Keratinocyte (primary cell): Measurements from ENCODE around the gene MYO1E. TPM values are rescaled to one million over a fixed set of nuclear protein-coding genes. Genes with fewer than 3 reads are reported as not detected.
"Not testable (repeated sequence)": the region's sequence is repeated elsewhere in the genome, so short reads cannot be mapped to it uniquely, and the experiment has no call there.

ENCODE experiments used
- DNase-seq: peaks from one replicate; pipeline ENCODE4 v3.0.0-alpha.2; 2011; ENCODE audit warnings: low read depth, missing footprints, low spot score
- FAIRE-seq: peaks from 2 replicates; lab custom pipeline; 2011; peaks lifted over from hg19 to GRCh38; lab: Jason Lieb, UNC
- H2AFZ ChIP-seq: 2 replicates; pipeline ENCODE4 v1.6.0; 2012; ENCODE audit warnings: low read length, control low read depth, inconsistent platforms; ENCODE audit not compliant: control insufficient read depth
- H3K27ac ChIP-seq: 2 replicates; pipeline ENCODE4 v1.5.1; 2011; ENCODE audit warnings: low read length; ENCODE audit not compliant: control insufficient read depth, insufficient read depth
- H3K27me3 ChIP-seq: 3 replicates; pipeline ENCODE4 v1.6.0; 2011; ENCODE audit warnings: low read length; ENCODE audit not compliant: control insufficient read depth, insufficient read depth; ENCODE audit errors: extremely low read depth
- H3K36me3 ChIP-seq, 2 experiments: 2 replicates in 1 of 2; 3 replicates in 1 of 2; pipeline ENCODE4 v1.5.1; 2011; ENCODE audit warnings: low read length in 2 of 2, mild to moderate bottlenecking in 1 of 2; ENCODE audit not compliant: control insufficient read depth in 2 of 2, insufficient read depth in 2 of 2; ENCODE audit errors: extremely low read depth in 1 of 2
- H3K4me1 ChIP-seq: 3 replicates; pipeline ENCODE4 v1.5.1; 2011; ENCODE audit warnings: low read length; ENCODE audit not compliant: control insufficient read depth, insufficient read depth; ENCODE audit errors: extremely low read depth
- H3K4me2 ChIP-seq: 3 replicates; pipeline ENCODE4 v1.6.0; 2011; ENCODE audit warnings: low read depth, low read length; ENCODE audit not compliant: control insufficient read depth, insufficient read depth; ENCODE audit errors: extremely low read depth
- H3K4me3 ChIP-seq, 3 experiments: fragments of 200-600 bp in 1 of 3; sonication (generic) in 1 of 3; 2 replicates in 2 of 3; 3 replicates in 1 of 3; pipeline ENCODE4 v1.5.1; 2011 to 2016; ENCODE audit warnings: low read length in 3 of 3, mild to moderate bottlenecking in 3 of 3, control low read depth in 2 of 3, inconsistent platforms in 1 of 3, low read depth in 1 of 3, mixed read lengths in 1 of 3, mixed run types in 1 of 3, moderate library complexity in 1 of 3; ENCODE audit not compliant: control insufficient read depth in 2 of 3, insufficient read depth in 2 of 3; ENCODE audit errors: extremely low read depth in 1 of 3
- H3K79me2 ChIP-seq: 2 replicates; pipeline ENCODE4 v1.6.0; 2012; ENCODE audit warnings: low read length; ENCODE audit not compliant: control insufficient read depth, insufficient read depth
- H3K9ac ChIP-seq: 3 replicates; pipeline ENCODE4 v1.6.0; 2011; ENCODE audit warnings: low read length; ENCODE audit not compliant: control insufficient read depth, insufficient read depth; ENCODE audit errors: extremely low read depth
- H3K9me1 ChIP-seq: 3 replicates; pipeline ENCODE4 v1.6.0; 2011; ENCODE audit warnings: low read length; ENCODE audit not compliant: control insufficient read depth, insufficient read depth; ENCODE audit errors: extremely low read depth
- H3K9me3 ChIP-seq: 2 replicates; pipeline ENCODE4 v1.5.1; 2012; ENCODE audit warnings: low read depth, low read length; ENCODE audit not compliant: control insufficient read depth
- H4K20me1 ChIP-seq: 3 replicates; pipeline ENCODE4 v1.6.0; 2011; ENCODE audit warnings: low read length; ENCODE audit not compliant: control insufficient read depth, insufficient read depth; ENCODE audit errors: extremely low read depth
- CTCF ChIP-seq, 3 experiments: IDR thresholded peaks in 1 of 3; conservative IDR thresholded peaks in 1 of 3; optimal IDR thresholded peaks in 1 of 3; 2 replicates in 2 of 3; 3 replicates in 1 of 3; pipeline versions ENCODE3 to v1.5.1; 2011; ENCODE audit warnings: low read length in 3 of 3, mild to moderate bottlenecking in 3 of 3, moderate library complexity in 2 of 3, control low read depth in 1 of 3, inconsistent platforms in 1 of 3; ENCODE audit not compliant: insufficient read depth in 2 of 3; ENCODE audit errors: extremely low read depth in 1 of 3
- EZH2 ChIP-seq: IDR thresholded peaks from one replicate; pipeline ENCODE4 v1.6.1; 2012; ENCODE audit warnings: inconsistent platforms, mild to moderate bottlenecking, low read length, moderate library complexity
- dilution Hi-C: fragments of 300-500 bp; cut with MboI; formaldehyde crosslinking; loops from one replicate; pipeline ENCODE4 v1.7.0; 2020; ENCODE audit warnings: low sequenced_read_pairs; ENCODE audit not compliant: extremely low pct_ligation_motif_present
- polyA plus RNA-seq, 5 experiments: library from polyadenylated mRNA; depleted of rRNA in 3 of 5; stranded (reverse) in 3 of 5; stranded (forward) in 1 of 5; unstranded in 1 of 5; fragments of >200 nt; gene quantifications; 1 replicate in 1 of 5; 2 replicates in 3 of 5; 3 replicates in 1 of 5; pipeline versions ENCODE4 v1.2.1 to v1.2.3, GENCODE V29; 2011 to 2012; ENCODE audit warnings: missing spikeins in 2 of 5, low read depth in 1 of 5, low replicate concordance in 1 of 5

Gene MYO1E
- polyA plus RNA-seq, 1 donor (not counting 4 experiments of a cell fraction or from before 2014, with no cell fraction given) = 213 TPM

- H4K20me1 ChIP-seq, H3K4me2 ChIP-seq, H3K9ac ChIP-seq, FAIRE-seq, H3K27me3 ChIP-seq, dilution Hi-C loops, H3K27ac ChIP-seq, H3K79me2 ChIP-seq, H3K4me3 ChIP-seq, H3K9me1 ChIP-seq, H3K9me3 ChIP-seq, H2AFZ ChIP-seq, DNase-seq: not testable (repeated sequence)
- TF ChIP-seq CTCF (optimal IDR thresholded peaks at IDR 0.05 in 1 of 3, IDR thresholded peaks at IDR 0.05 in 1 of 3, conservative IDR thresholded peaks at IDR 0.05 in 1 of 3; ENCODE audit: extremely low read depth in 1 of 3, insufficient read depth in 2 of 3, low read length in 3 of 3) = peak in 1 of 3 experiments; percentile 8
- Histone ChIP-seq H3K36me3 (peaks cover 24 to 42% of the 10 kb centered on the region in 2 experiments), H3K4me1 (peaks cover 12% of the 10 kb centered on the region)
Measured at GRCh38 chr15:59144594-59144993, 228.1 kb downstream of the MYO1E start.

GRCh38 chr15:59143281-59143680 is 229.4 kb downstream of the MYO1E start:
- no peak overlapping the region for H3K4me2 ChIP-seq
- H4K20me1 ChIP-seq = no peaks in the 10 kb centered on the region
- dilution Hi-C loops = no loop called here
- H3K4me3 ChIP-seq = no peak overlapping the region
- peaks cover 22 to 36% of the 10 kb centered on the region in 2 experiments for H3K36me3 ChIP-seq
- H3K9me3 ChIP-seq = no peaks in the 10 kb centered on the region
- TF ChIP-seq EZH2 (no peak), CTCF (optimal IDR thresholded peaks at IDR 0.05 in 1 of 3, IDR thresholded peaks at IDR 0.05 in 1 of 3, conservative IDR thresholded peaks at IDR 0.05 in 1 of 3; ENCODE audit: extremely low read depth in 1 of 3, insufficient read depth in 2 of 3, low read length in 3 of 3) (no peak)
- H3K9ac ChIP-seq = no peak overlapping the region
- no peak for FAIRE-seq
- H3K27me3 ChIP-seq = no peaks in the 10 kb centered on the region
- H3K79me2 ChIP-seq = no peaks in the 10 kb centered on the region
- H3K4me1 ChIP-seq = peaks cover 12% of the 10 kb centered on the region
- H2AFZ ChIP-seq = no peak overlapping the region
- H3K27ac ChIP-seq = no peak overlapping the region
- DNase-seq = no peak
- H3K9me1 ChIP-seq = peaks cover 2% of the 10 kb centered on the region
